Measurements from ENCODE around the gene G3BP2.

The G3BP2 gene

DNA sequence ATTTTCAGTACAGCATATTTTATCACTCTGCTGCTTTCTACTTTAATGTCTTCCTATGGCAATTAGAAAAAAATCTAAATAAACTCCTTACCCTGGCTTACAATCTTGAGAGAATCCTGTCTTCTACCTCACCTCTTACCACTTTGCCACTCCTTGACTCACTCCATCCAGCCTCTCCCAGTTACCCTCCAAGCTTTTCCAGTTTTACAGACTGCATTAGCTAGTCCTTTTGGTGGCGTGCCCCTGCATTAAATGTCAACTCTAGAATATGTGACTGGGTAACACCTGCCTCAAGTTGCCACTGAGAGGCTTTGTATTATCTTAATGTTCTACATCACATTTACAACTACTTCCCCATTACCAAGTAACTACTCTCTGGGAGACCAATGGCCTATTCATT, 35.4 kb downstream of the G3BP2 start:
- DNase-seq = no peak

DNA sequence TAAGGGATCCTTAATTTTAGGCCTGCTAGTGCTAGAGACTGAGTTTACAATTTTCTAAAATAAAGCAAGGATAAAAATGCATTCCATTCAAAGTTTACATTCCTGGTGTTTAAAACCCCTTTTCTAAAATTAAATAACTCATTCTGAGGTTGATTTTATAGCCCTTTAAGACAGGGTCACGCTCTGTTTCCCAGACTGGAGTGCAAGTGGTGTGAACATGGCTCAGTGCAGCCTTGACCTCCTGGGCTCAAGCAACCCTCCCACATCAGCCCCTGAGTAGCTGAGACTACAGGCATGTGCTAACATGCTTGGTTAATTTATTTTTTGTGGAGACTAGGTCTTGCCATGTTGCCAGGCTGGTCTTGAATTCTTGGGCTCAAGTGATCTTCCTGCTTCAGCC, 36.0 kb downstream of the G3BP2 start:
- DNase-seq = no peak

DNA sequence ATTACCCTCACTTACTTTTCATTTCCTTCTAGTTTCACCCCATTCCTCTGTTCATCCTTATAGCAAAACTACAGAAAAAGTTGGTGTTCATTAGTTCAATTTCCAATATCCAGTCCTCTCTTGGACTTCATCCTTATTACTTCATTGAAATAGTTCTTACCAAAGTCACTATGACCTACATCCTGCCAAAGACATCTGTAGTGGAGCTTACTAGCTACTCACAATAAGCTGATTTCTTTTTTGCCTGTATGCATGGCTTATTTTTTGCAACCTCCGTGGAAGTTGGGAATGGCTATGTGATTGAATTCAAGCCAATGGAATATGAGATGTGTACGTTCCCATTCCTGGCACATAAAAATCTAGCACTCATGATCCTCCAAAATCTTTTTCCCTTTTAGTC, 38.3 kb downstream of the G3BP2 start:
- DNase-seq = no peak

DNA sequence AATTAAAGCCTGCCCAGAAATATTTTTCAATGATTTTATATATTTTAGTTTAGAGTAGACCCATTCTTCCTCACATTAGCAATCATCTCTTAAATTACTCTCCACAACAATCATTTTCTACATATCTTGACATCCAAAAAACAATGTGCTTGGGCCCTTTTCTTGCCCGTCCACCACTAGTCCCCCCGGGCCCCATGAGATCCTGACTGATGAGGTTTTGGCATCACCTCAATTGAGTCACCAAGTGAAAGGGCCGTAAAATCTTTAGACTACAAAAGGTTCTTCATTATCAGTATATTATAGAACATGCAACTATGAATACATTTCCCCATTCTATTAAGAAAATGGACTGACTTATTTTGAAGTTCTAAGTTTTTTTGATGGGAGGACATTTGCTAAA, 38.9 kb downstream of the G3BP2 start:
- no peak for DNase-seq

DNA sequence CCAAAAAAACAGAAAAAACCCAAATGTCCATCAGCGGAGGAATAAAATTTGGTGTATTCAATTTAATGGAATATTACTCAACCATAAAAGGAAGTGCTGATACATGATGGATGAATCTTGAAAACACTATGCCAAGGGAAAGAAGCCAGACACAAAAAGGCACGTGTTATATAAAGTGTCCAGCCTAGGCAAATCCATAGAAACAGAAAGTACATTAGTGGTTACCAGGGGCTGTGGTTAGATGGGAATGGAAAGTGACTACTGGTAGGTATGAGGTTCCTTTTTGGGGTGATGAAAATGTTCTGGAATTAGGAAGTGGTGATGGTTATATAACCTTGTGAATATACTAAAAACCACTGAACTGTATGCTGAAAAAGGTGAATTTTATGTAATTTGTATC, 39.4 kb downstream of the G3BP2 start:
- no peak for DNase-seq

DNA sequence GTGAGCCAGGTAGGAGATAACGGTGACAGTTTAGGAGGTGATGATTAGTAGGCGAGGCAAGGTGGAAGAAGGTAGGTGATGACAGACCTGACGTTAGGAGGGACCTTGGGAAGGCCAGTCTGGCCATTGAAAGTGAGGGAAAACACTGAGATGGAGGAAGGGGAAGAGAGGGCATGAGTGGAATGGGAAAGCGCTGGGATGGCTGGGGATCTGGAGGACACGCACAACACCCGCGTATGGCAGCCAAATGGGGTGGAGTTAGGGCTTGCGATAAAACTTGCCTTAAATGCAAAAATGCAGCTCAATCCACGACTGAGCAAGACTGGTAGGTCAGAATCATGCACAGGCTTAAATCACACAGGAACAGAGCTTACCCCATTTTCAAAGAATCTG, 42.3 kb downstream of the G3BP2 start:
- no peak for DNase-seq

DNA sequence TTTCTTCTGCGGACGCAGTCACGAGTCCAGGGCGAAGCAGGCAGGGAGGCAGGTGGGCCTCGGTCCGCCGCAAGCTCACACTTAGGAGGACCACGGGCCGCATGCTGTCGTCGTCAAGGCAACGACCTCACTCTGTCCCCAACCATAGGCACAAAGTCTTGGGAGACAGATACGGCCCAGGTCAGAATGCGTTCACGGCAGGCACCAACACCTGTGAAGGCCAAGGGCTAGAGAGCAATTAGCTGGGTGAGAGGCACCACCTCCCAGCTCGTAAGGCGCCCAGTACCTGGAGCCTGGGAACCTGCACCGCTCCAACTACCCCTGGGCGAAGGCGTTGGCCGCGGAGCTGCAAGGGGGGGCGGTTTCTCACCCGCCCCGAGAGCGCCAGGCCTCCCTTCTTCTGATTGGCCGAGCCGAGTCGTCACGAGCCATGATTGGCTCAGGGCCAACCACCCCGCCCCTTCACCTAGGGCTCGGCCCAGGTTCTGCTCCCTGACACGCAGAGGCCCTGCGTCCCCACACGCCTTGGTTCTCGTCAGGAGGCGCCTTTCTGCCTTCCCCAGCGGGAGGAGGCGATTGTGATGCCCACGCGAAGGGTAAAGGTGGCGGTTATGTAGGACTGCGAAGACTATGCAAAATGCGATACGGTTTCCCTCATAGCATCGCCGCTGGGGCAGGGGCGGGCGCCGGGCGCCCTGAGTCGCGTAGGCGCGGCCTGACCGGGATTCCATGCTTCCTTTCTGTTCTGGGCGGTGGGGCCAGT, 42.9 kb downstream of the G3BP2 start, which contains the start of gene CDKL2:
Gene CDKL2 (minus strand): TSS at position 355 of the 763 bp plus-strand sequence. CDS start 4,540 bp downstream, outside the sequence.
- DNase-seq = peak; percentile 83 to 93 (median 90)

DNA sequence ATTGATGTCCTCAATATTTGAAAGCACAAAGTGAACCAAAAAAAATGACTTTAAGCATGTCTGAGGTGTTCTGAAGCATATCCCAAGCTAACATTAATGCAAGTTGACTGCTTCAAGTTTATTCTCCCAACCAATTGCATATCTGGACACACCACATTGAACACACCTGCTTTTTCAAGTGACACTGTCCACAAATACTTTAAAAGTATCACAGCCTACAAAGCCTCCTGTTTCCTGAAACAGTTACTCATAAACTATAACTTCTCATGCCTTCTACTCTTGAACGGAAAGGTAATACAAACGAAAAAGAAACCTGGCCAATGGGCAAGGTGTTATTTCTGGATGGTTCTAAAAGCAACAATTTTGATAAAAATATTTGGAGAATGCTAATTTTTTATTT, 44.0 kb downstream of the G3BP2 start:
- DNase-seq = no peak

DNA sequence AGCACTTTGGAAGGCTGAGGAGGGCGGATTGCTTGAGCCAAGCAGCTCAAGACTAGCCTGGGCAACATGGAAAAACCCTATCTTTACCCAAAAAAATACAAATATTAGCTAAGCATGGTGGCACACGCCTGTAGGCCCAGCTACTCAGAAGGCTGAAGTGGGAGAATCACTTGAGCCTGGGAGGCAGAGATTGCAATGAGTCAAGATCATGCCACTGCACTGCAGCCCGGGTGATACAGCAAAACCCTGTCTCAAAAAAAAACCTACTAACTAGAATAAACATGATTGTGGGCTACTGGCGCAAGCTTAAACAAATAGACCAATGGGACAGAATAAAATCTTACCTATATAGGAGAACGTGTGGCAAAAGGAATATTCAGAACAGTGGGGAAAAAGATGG, 50.2 kb downstream of the G3BP2 start:
- DNase-seq = no peak

DNA sequence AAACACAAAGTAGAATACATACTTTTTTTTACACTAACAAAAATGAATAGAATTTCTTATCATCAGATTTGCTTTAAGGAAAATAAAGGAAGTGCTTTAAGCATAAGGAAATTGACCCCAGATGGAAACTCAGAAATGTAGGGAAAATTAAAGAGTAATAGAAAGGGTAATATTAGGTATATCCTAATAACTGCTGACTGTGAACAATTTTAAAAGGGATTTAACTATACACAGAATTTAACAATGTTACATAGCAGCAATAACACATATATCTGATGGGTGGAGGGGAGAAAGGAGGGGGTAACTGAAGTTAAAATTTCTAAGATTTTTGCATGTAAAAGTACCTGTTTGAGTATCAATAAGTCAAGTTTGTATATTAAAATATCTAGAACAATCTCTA, 51.5 kb downstream of the G3BP2 start:
- no peak for DNase-seq

DNA sequence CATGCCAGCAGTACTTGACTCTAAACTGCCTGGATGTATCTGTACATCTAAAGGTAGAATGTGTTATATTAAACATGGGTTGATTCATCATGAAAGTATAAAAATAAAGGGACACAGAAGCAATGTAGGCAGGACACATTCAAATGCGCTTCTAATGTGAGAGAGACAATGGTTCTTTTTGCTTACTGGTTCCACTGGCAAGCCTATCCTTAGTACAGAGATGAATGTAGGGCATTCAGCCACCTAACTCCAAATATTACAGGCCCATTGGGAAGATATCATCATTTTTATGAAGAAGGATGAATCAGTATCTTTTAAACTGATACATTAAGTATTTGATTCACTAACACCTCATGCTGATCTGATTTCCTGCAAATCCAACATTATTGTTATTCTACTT, 60.9 kb downstream of the G3BP2 start:
- no peak for DNase-seq

DNA sequence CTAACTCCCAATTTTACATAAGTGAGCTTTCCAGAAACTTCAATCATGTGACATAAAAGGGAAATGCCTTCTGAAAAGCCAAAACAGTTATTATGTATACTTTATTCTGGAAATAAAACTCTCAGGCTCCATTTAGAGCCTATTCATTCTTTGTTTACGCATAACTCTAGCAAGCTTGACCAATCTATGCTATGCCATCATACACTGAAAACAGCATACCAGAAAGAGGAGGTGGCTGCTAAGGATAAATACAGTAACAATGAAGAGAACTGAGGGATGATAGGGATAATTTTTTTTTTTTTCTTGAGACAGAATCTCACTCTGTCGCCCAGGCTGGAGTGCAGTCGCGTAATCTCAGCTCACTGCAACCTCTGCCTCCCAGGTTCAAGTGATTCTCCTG, 67.3 kb downstream of the G3BP2 start:
- DNase-seq = no peak

DNA sequence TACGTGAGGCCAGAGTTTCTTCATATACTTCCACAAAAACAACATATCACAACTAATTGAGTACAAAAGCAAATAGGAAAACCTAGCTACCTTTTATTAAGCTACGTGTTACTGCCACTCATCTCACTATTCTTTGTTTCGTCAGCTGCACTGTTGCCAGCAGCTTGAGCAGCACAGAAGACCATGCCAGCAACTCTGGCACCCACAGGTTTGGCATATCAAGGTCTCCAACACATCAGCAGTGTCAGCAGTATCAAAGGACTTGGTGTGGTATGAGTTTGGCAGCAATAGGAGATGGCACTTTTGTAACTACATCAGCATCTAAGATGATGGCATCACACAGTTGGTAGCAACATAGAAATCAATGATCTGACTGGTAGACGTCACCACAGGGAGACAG, 73.6 kb downstream of the G3BP2 start:
- no peak for DNase-seq

DNA sequence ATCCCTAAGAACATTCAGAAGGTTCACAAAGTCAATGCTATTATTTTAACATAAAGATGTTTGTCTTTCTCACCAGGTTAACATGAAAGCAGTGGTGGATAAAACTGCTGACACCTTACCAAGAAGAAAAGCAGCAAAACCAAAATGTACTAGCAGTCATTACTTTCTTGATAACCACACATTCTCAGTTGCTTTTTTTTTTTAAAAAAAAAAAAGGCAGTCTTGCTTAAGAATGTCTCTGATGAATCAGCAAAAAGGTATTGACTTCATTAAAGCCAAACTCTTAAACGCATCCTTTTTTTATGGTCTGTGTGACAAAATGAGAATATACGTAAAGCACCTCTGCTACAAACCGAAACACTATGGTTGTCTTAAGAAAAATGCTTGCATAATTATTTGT, 74.8 kb downstream of the G3BP2 start:
- no peak for DNase-seq

DNA sequence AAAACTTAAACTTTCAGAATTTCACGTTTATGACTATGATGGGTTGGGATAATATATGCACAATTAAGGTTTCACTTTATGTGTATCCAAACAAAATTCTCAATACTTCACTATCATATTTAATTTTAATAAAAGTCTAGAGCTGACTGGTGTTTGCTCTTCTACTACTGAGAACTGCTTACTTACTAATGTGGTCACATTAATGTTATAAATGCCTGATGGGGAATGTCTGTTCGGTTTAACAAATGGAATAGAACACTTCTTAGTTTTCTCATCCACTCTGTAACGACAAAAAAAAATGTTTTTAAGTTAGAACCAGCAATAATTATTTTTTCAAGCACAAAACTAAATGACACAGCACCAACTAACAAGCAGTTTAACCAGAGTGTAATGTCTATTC, 77.2 kb downstream of the G3BP2 start:
- no peak for DNase-seq

DNA sequence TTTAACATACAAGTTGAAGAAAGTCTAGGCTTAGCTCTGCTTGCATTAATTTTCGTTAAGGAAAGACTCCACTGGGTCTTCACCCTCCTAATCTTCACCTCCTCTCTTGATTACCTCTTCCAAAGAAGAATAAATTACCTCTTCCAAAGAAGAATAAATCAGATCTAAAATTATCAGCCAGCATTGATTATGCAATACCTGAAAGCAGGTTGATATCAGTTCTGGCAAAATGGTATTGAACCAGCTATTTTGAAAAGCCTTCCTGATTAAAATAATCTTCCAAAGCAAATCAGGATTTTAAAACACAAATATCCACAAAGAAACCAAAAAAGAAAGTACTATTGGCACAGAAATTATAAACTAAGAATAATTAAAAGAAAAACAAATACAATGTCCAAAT, 79.8 kb downstream of the G3BP2 start:
- DNase-seq = no peak

Data from stimulated activated naive CD4-positive, alpha-beta T cell (primary cell).